Measurements from ENCODE around the gene GOLGA8A.

GRCh38 chr15:34434627-34435305, 2.8 kb downstream of the GOLGA8A start:
- TF ChIP-seq CTCF (IDR thresholded peaks at IDR 0.05), result no peak
- TF ChIP-seq POLR2A (IDR thresholded peaks at IDR 0.05), result no peak

Measured in adrenal gland (tissue), 5 donors.